Gastrocnemius medialis (tissue), 4 donors: ENCODE data around the gene CRYBB1.

Experiments
- CTCF ChIP-seq, 5 experiments: fragments of 450-650 bp in 3 of 5; fragments of 200-600 bp in 2 of 5; sonication (generic) in 2 of 5; IDR thresholded peaks in 4 of 5; conservative IDR thresholded peaks in 1 of 5; 1 replicate in 4 of 5; 2 replicates in 1 of 5; pipeline ENCODE4 v1.5.1; 2016 to 2019; ENCODE audit warnings: antibody characterized with exemption in 5 of 5, mild to moderate bottlenecking in 3 of 5, moderate library complexity in 3 of 5
- POLR2A ChIP-seq, 2 donors: fragments of 450-650 bp; IDR thresholded peaks; one replicate each; pipeline ENCODE4 v1.6.1; 2017; ENCODE audit warnings: antibody characterized with exemption in 2 of 2, mild to moderate bottlenecking in 2 of 2, moderate library complexity in 2 of 2

- TF ChIP-seq CTCF (IDR thresholded peaks at IDR 0.05 in 4 of 5, conservative IDR thresholded peaks at IDR 0.05 in 1 of 5), result no peak
- TF ChIP-seq POLR2A (IDR thresholded peaks at IDR 0.05), result no peak
These were observed 18.5 kb upstream of the CRYBB1 start for GRCh38 chr22:26636296-26636695.
